HCT116 (cell line): Measurements from ENCODE around the gene THSD7B. TPM values are rescaled to one million over a fixed set of nuclear protein-coding genes. Genes with fewer than 3 reads are reported as not detected.

ENCODE experiments used
- ATAC-seq: fragments of 200-7000 bp; cut with Tn5 transposase; 2 replicates; pipeline ENCODE4 v1.9.1; 2020; ENCODE audit warnings: mild to moderate bottlenecking, moderate library complexity
- BruUV-seq: library from RNA; stranded (reverse); fragments of 400-500 nt; replicated peaks from 2 replicates; lab custom pipeline; 2021; lab: Mats Ljungman, UMichigan
- CTCF ChIA-PET: fragments of 300-600 bp; sonication (Branson Sonifier 250); formaldehyde crosslinking; loops from one replicate; lab custom pipeline; 2021; ENCODE audit warnings: antibody characterized with exemption; lab: Charles Lee
- POLR2A ChIA-PET: fragments of 300-600, 350-600 bp; sonication (Branson Sonifier 250); formaldehyde crosslinking; loops from one replicate; lab custom pipeline; 2021; ENCODE audit warnings: antibody characterized with exemption; lab: Charles Lee
- RAD21 ChIA-PET, 2 experiments: fragments of 300-600 bp; sonication (Branson Sonifier 250); formaldehyde crosslinking; loops; one replicate each; lab custom pipeline; 2023; ENCODE audit warnings: low total read pairs in 2 of 2; ENCODE audit not compliant: uncharacterized antibody in 2 of 2, unreplicated experiment in 2 of 2, low non-redundant PET in 1 of 2; lab: Charles Lee
- DNase-seq: peaks from one replicate; pipeline ENCODE4 v3.0.0-alpha.2; 2010; ENCODE audit warnings: low read depth, low spot score
- H2AFZ ChIP-seq: fragments of 200-600 bp; shearing (Covaris generic), sonication (generic); 2 replicates; pipeline ENCODE4 v1.6.1; 2017; ENCODE audit warnings: low read depth, mixed run types, mixed read lengths, antibody characterized with exemption, low read length; ENCODE audit not compliant: poor library complexity, severe bottlenecking
- H3K27ac ChIP-seq: 2 replicates; pipeline ENCODE4 v1.5.1; 2012; ENCODE audit warnings: low read depth, low read length
- H3K27me3 ChIP-seq: fragments of 200-600 bp; sonication (generic); 2 replicates; pipeline ENCODE4 v1.6.1; 2016; ENCODE audit warnings: mixed run types, low read length, mixed read lengths; ENCODE audit not compliant: insufficient read depth
- H3K36me3 ChIP-seq, 2 experiments: fragments of 200-500 bp in 1 of 2; fragments of 200-600 bp in 1 of 2; sonication (Bioruptor generic) in 1 of 2; sonication (generic) in 1 of 2; 2 replicates each; pipeline versions ENCODE4 v1.5.1 to v1.6.1; 2014 to 2016; ENCODE audit warnings: low read length in 2 of 2, inconsistent platforms in 1 of 2, mixed read lengths in 1 of 2, mixed run types in 1 of 2; ENCODE audit not compliant: insufficient read depth in 2 of 2, control insufficient read depth in 1 of 2
- H3K4me1 ChIP-seq, 2 experiments: fragments of 200-600 bp in 1 of 2; sonication (generic) in 1 of 2; 2 replicates each; pipeline versions ENCODE4 v1.5.1 to v1.6.1; 2012 to 2017; ENCODE audit warnings: low read length in 2 of 2, inconsistent platforms in 1 of 2, mild to moderate bottlenecking in 1 of 2, mixed read lengths in 1 of 2, mixed run types in 1 of 2, moderate library complexity in 1 of 2; ENCODE audit not compliant: insufficient read depth in 2 of 2, control insufficient read depth in 1 of 2
- H3K4me2 ChIP-seq: fragments of 200-600 bp; sonication (generic); 2 replicates; pipeline ENCODE4 v1.6.1; 2017; ENCODE audit warnings: mixed run types, low read length, mixed read lengths
- H3K4me3 ChIP-seq, 2 experiments: fragments of 200-600 bp in 1 of 2; sonication (generic) in 1 of 2; replicated peaks in 1 of 2; 2 replicates each; pipeline ENCODE4 v1.5.1; 2011 to 2016; ENCODE audit warnings: low read length in 2 of 2, control low read depth in 1 of 2, low read depth in 1 of 2, mild to moderate bottlenecking in 1 of 2, mixed read lengths in 1 of 2, mixed run types in 1 of 2
- H3K79me2 ChIP-seq: fragments of 200-600 bp; sonication (generic); 2 replicates; pipeline ENCODE4 v1.6.1; 2017; ENCODE audit warnings: mild to moderate bottlenecking, mixed run types, low read length, moderate library complexity, mixed read lengths; ENCODE audit not compliant: insufficient read depth
- H3K9ac ChIP-seq: fragments of 200-600 bp; sonication (generic); 2 replicates; pipeline ENCODE4 v1.6.1; 2016; ENCODE audit warnings: low read length, mixed read lengths
- H3K9me2 ChIP-seq: fragments of 200-600 bp; sonication (generic), shearing (Covaris generic); 2 replicates; pipeline ENCODE4 v1.6.1; 2017; ENCODE audit warnings: mixed run types, mild to moderate bottlenecking, moderate library complexity; ENCODE audit not compliant: insufficient read depth
- H3K9me3 ChIP-seq, 2 experiments: fragments of 200-500 bp in 1 of 2; fragments of 200-600 bp in 1 of 2; sonication (Bioruptor generic) in 1 of 2; sonication (generic) in 1 of 2; 2 replicates each; pipeline ENCODE4 v1.6.1; 2014 to 2017; ENCODE audit warnings: low read length in 2 of 2, mixed read lengths in 2 of 2, inconsistent platforms in 1 of 2, low read depth in 1 of 2, mild to moderate bottlenecking in 1 of 2, mixed run types in 1 of 2, moderate library complexity in 1 of 2; ENCODE audit not compliant: control insufficient read depth in 1 of 2, insufficient read depth in 1 of 2
- H4K20me1 ChIP-seq: fragments of 200-600 bp; sonication (generic), shearing (Covaris generic); 2 replicates; pipeline ENCODE4 v1.6.1; 2017; ENCODE audit warnings: mixed run types, mild to moderate bottlenecking, moderate library complexity; ENCODE audit not compliant: insufficient read depth
- CBX3 ChIP-seq: IDR thresholded peaks from 2 replicates; pipeline ENCODE4 v1.6.1; 2012; ENCODE audit warnings: low read depth
- CEBPB ChIP-seq: IDR thresholded peaks from 2 replicates; pipeline ENCODE4 v1.6.1; 2012; ENCODE audit warnings: low read depth
- CTCF ChIP-seq, 3 experiments: fragments of 200-600 bp in 1 of 3; sonication (generic) in 1 of 3; IDR thresholded peaks in 2 of 3; conservative IDR thresholded peaks in 1 of 3; 2 replicates each; pipeline ENCODE4 v1.5.1; 2012 to 2017; ENCODE audit warnings: low read depth in 2 of 3, low read length in 2 of 3, antibody characterized with exemption in 1 of 3, borderline replicate concordance in 1 of 3, control low read depth in 1 of 3, mild to moderate bottlenecking in 1 of 3, mixed read lengths in 1 of 3, mixed run types in 1 of 3, moderate library complexity in 1 of 3; ENCODE audit not compliant: insufficient read depth in 1 of 3
- ELF1 ChIP-seq: IDR thresholded peaks from 2 replicates; pipeline ENCODE4 v1.6.1; 2012; ENCODE audit warnings: low read depth, borderline replicate concordance
- FOSL1 ChIP-seq: IDR thresholded peaks from 2 replicates; pipeline ENCODE4 v1.6.1; 2012; ENCODE audit warnings: low read depth
- JUND ChIP-seq: IDR thresholded peaks from 2 replicates; pipeline ENCODE4 v1.6.1; 2012
- POLR2A ChIP-seq: IDR thresholded peaks from 2 replicates; pipeline ENCODE4 v1.7.0; 2011; ENCODE audit warnings: borderline replicate concordance; ENCODE audit not compliant: insufficient read depth, insufficient read length; ENCODE audit errors: extremely low read depth
- POLR2AphosphoS5 ChIP-seq: IDR thresholded peaks from 2 replicates; pipeline ENCODE4 v1.6.1; 2011; ENCODE audit warnings: mild to moderate bottlenecking, low read depth, low read length, moderate library complexity
- RAD21 ChIP-seq: IDR thresholded peaks from 2 replicates; pipeline ENCODE4 v1.6.1; 2012; ENCODE audit warnings: low read depth, mild to moderate bottlenecking
- SP1 ChIP-seq: IDR thresholded peaks from 2 replicates; pipeline ENCODE4 v1.6.1; 2012; ENCODE audit warnings: low read depth
- TCF7L2 ChIP-seq: IDR thresholded peaks from 2 replicates; pipeline ENCODE4 v1.7.0; 2011; ENCODE audit warnings: borderline replicate concordance, inconsistent platforms; ENCODE audit not compliant: insufficient read depth, insufficient read length; ENCODE audit errors: extremely low read depth
- YY1 ChIP-seq: IDR thresholded peaks from 2 replicates; pipeline ENCODE4 v1.6.1; 2011; ENCODE audit warnings: low read length, low read depth, moderate library complexity, mild to moderate bottlenecking; ENCODE audit not compliant: insufficient replicate concordance; ENCODE audit errors: extremely low read depth
- ZFX ChIP-seq: fragments of 450-650 bp; IDR thresholded peaks from 2 replicates; pipeline ENCODE4 v1.6.1; 2017
- ZNF274 ChIP-seq: fragments of 200-500 bp; sonication (Bioruptor generic); IDR thresholded peaks from 2 replicates; pipeline ENCODE4 v1.6.1; 2014; ENCODE audit warnings: mild to moderate bottlenecking, low read depth, low read length, inconsistent platforms
- intact Hi-C: fragments of 100-400 bp; cut with micrococcal nuclease; formaldehyde crosslinking; loops from 2 replicates; pipeline ENCODE4 v1.10.0; 2022
- total RNA-seq: library from RNA; stranded (reverse); gene quantifications from one replicate; pipeline ENCODE4 v1.2.1, GENCODE V29; 2021; ENCODE audit not compliant: unreplicated experiment
- TF ChIP-seq, protein P1 (sequence below): IDR thresholded peaks from 2 replicates; pipeline ENCODE4 v1.6.1; 2012
- TF ChIP-seq, protein P2 (sequence below): IDR thresholded peaks from 2 replicates; pipeline ENCODE4 v1.6.1; 2011; ENCODE audit warnings: mild to moderate bottlenecking, low read length, moderate library complexity; ENCODE audit not compliant: insufficient replicate concordance; ENCODE audit errors: extremely low read depth

Gene THSD7B
- total RNA-seq, 1 experiment from 2014 or later, result not detected

DNA sequence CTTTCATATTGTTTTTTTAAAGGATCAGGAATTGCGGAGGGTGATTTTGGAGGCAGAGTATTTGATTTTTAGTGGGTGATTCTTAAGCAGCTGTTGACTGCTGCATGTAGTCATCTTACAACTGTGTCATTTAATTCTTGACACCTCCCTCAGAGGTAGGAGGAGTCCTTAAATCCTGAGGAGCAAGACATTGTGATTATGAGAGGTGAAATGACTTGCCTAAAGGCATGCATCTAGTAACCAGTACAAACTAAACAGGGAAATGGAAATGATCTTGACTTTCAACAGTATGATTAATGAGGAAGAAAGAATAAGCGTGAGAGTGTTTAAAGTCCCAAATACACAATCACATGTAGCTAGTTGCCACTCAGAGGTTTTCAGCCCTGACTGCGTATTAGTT, 440.7 kb downstream of the THSD7B start:
- intact Hi-C loops, result no loop called here
- H3K27me3 ChIP-seq, result no peaks in the 10 kb centered on the region
- H3K4me3 ChIP-seq, result no peak overlapping the region
- H3K4me1 ChIP-seq, result no peaks in the 10 kb centered on the region
- H3K79me2 ChIP-seq, result no peaks in the 10 kb centered on the region
- RAD21 ChIA-PET, result no interaction called here
- H4K20me1 ChIP-seq, result no peaks in the 10 kb centered on the region
- no peak for TF ChIP-seq POLR2AphosphoS5
- no peak for TF ChIP-seq CEBPB
- TF ChIP-seq YY1, result no peak
- no peak for TF ChIP-seq TCF7L2
- no peak for TF ChIP-seq RAD21
- no peak for TF ChIP-seq SP1
- no peak for TF ChIP-seq ELF1
- TF ChIP-seq, protein P1, sequence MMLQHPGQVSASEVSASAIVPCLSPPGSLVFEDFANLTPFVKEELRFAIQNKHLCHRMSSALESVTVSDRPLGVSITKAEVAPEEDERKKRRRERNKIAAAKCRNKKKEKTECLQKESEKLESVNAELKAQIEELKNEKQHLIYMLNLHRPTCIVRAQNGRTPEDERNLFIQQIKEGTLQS, result no peak
- no peak for TF ChIP-seq JUND
- no peak for TF ChIP-seq POLR2A
- TF ChIP-seq CBX3, result no peak
- no peak for TF ChIP-seq ZNF274
- TF ChIP-seq, protein P2, sequence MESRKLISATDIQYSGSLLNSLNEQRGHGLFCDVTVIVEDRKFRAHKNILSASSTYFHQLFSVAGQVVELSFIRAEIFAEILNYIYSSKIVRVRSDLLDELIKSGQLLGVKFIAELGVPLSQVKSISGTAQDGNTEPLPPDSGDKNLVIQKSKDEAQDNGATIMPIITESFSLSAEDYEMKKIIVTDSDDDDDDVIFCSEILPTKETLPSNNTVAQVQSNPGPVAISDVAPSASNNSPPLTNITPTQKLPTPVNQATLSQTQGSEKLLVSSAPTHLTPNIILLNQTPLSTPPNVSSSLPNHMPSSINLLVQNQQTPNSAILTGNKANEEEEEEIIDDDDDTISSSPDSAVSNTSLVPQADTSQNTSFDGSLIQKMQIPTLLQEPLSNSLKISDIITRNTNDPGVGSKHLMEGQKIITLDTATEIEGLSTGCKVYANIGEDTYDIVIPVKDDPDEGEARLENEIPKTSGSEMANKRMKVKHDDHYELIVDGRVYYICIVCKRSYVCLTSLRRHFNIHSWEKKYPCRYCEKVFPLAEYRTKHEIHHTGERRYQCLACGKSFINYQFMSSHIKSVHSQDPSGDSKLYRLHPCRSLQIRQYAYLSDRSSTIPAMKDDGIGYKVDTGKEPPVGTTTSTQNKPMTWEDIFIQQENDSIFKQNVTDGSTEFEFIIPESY, result no peak
- TF ChIP-seq CTCF (IDR thresholded peaks at IDR 0.05 in 2 of 3, conservative IDR thresholded peaks at IDR 0.05 in 1 of 3; ENCODE audit: borderline replicate concordance in 1 of 3, insufficient read depth in 1 of 3, low read depth in 2 of 3, low read length in 2 of 3), result no peak
- no peak for TF ChIP-seq FOSL1
- TF ChIP-seq ZFX, result no peak
- DNase-seq, result no peak
- H3K36me3 ChIP-seq, result no peaks in the 10 kb centered on the region
- BruUV-seq, result no TSS peak
- ATAC-seq, result no peak
- H2AFZ ChIP-seq, result no peak overlapping the region
- H3K27ac ChIP-seq, result no peak overlapping the region
- no peak overlapping the region for H3K9ac ChIP-seq
- no peak overlapping the region for H3K4me2 ChIP-seq
- CTCF ChIA-PET, result no interaction called here
- H3K9me3 ChIP-seq, result no peaks in the 10 kb centered on the region; a peak in 2 of 4 replicates
- POLR2A ChIA-PET, result no interaction called here
- no peaks in the 10 kb centered on the region for H3K9me2 ChIP-seq
